ENCODE results near the gene CEMIP. TPM values are rescaled to one million over a fixed set of nuclear protein-coding genes. Genes with fewer than 3 reads are reported as not detected.

CEMIP gene
- total and polyA plus RNA-seq, 2 of the 13 experiments (the other 11 are each of a cell fraction or from before 2014, with no cell fraction given): 4.3 to 28.5 TPM

DNA sequence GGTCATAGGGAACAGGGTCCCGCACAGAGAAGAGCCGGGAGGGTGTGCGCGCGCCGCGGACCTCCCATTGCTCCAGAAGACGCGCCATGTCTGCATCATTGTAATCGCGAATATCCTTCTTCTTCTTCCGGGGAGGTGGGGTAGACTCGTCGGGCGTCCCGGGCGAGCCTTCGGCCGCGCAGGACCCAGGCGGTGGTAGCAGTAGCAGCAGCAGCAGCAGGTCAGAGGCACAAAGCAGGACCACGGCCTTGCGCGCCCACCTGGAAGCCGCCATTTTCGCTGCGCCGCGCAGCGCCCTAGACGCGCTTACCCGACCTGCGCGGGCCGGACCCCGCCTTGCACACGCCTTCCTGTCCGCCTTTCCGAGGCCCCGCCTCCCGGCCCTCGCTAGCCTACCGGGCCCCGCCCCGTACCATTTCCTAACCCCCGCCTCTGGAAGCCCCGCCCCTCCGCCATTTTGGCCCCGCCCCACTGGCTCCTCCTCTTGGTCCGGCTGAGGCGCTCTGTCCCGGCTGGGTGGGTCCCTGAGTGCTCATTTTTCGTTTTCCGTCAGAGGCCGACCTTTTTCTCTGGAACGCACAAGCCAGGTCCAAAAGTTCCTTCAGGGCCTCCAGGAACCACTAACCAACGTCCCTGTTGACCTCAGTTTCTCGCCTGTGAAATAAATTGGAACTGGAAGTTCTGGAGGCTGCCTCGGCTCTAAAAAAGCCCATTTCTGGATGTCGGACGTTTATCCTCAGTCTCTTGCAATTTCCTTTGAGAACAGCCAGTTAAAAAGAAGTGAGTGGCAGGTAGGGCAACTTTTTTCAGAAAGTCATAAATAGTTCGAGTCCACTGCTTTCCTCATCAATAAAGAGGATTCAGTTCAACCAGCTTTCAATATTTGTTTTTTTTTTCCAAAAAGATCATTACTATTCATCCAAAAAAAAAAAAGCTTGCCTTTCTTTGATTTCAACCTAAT is 210.6 kb downstream of the CEMIP start, which contains the start of gene MESD (continued):
- TF ChIP-seq, protein P1, sequence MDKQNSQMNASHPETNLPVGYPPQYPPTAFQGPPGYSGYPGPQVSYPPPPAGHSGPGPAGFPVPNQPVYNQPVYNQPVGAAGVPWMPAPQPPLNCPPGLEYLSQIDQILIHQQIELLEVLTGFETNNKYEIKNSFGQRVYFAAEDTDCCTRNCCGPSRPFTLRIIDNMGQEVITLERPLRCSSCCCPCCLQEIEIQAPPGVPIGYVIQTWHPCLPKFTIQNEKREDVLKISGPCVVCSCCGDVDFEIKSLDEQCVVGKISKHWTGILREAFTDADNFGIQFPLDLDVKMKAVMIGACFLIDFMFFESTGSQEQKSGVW (CRISPR knock-in tag; IDR thresholded peaks at IDR 0.05; ENCODE audit: borderline replicate concordance): no peak
- TF ChIP-seq ZNF501 (CRISPR knock-in tag; IDR thresholded peaks at IDR 0.05) (peak; percentile 54; the same call in 1 of the 2 replicates), KLF9 (CRISPR knock-in tag; IDR thresholded peaks at IDR 0.05; ENCODE audit: low read depth) (no peak), CREB1 (IDR thresholded peaks at IDR 0.05) (no peak), CREB1 (CRISPR knock-in tag; IDR thresholded peaks at IDR 0.05) (0 out of 2 replicates have a peak, but pooled peaks have one; percentile 9), CBFB (CRISPR knock-in tag; IDR thresholded peaks at IDR 0.05) (0 out of 2 replicates have a peak, but pooled peaks have one; percentile 50), ZNF263 (CRISPR knock-in tag; IDR thresholded peaks at IDR 0.05) (0 out of 2 replicates have a peak, but pooled peaks have one; percentile 9), ZBTB20 (CRISPR knock-in tag; IDR thresholded peaks at IDR 0.05; ENCODE audit: borderline replicate concordance, low read depth) (no peak), ZNF44 (CRISPR knock-in tag; IDR thresholded peaks at IDR 0.05) (no peak), ZBTB7A (CRISPR knock-in tag; IDR thresholded peaks at IDR 0.05) (0 out of 2 replicates have a peak, but pooled peaks have one; percentile 16), ATF1 (CRISPR knock-in tag; IDR thresholded peaks at IDR 0.05) (no peak), MIER3 (CRISPR knock-in tag; IDR thresholded peaks at IDR 0.05; ENCODE audit: borderline replicate concordance) (no peak), ZNF550 (CRISPR knock-in tag; IDR thresholded peaks at IDR 0.05; ENCODE audit: borderline replicate concordance) (no peak), ZNF317 (CRISPR knock-in tag; IDR thresholded peaks at IDR 0.05) (peak; percentile 74), HOXA9 (CRISPR knock-in tag; IDR thresholded peaks at IDR 0.05; ENCODE audit: borderline replicate concordance) (no peak), PAX8 (CRISPR knock-in tag; IDR thresholded peaks at IDR 0.05; ENCODE audit: borderline replicate concordance) (no peak), FOXA1 (IDR thresholded peaks at IDR 0.05) (no peak), FOXA1 (CRISPR knock-in tag; IDR thresholded peaks at IDR 0.05) (0 out of 2 replicates have a peak, but pooled peaks have one; percentile 8), SMAD3 (CRISPR knock-in tag; IDR thresholded peaks at IDR 0.05) (no peak), FIP1L1 (IDR thresholded peaks at IDR 0.05; ENCODE audit: borderline replicate concordance, insufficient read depth, low read depth, low read length) (no peak)
- TF ChIP-seq, protein P2, sequence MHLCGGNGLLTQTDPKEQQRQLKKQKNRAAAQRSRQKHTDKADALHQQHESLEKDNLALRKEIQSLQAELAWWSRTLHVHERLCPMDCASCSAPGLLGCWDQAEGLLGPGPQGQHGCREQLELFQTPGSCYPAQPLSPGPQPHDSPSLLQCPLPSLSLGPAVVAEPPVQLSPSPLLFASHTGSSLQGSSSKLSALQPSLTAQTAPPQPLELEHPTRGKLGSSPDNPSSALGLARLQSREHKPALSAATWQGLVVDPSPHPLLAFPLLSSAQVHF (CRISPR knock-in tag; IDR thresholded peaks at IDR 0.05): no peak
- TF ChIP-seq, protein P3, sequence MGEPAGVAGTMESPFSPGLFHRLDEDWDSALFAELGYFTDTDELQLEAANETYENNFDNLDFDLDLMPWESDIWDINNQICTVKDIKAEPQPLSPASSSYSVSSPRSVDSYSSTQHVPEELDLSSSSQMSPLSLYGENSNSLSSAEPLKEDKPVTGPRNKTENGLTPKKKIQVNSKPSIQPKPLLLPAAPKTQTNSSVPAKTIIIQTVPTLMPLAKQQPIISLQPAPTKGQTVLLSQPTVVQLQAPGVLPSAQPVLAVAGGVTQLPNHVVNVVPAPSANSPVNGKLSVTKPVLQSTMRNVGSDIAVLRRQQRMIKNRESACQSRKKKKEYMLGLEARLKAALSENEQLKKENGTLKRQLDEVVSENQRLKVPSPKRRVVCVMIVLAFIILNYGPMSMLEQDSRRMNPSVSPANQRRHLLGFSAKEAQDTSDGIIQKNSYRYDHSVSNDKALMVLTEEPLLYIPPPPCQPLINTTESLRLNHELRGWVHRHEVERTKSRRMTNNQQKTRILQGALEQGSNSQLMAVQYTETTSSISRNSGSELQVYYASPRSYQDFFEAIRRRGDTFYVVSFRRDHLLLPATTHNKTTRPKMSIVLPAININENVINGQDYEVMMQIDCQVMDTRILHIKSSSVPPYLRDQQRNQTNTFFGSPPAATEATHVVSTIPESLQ (CRISPR knock-in tag; conservative IDR thresholded peaks at IDR 0.05): 0 out of 2 replicates have a peak, but pooled peaks have one; percentile 64
- TF ChIP-seq, protein P4, sequence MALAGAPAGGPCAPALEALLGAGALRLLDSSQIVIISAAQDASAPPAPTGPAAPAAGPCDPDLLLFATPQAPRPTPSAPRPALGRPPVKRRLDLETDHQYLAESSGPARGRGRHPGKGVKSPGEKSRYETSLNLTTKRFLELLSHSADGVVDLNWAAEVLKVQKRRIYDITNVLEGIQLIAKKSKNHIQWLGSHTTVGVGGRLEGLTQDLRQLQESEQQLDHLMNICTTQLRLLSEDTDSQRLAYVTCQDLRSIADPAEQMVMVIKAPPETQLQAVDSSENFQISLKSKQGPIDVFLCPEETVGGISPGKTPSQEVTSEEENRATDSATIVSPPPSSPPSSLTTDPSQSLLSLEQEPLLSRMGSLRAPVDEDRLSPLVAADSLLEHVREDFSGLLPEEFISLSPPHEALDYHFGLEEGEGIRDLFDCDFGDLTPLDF (CRISPR knock-in tag; IDR thresholded peaks at IDR 0.05): peak; percentile 76; the same call in 1 of the 2 replicates
